ENCODE results near the gene KIAA1958. TPM values are rescaled to one million over a fixed set of nuclear protein-coding genes. Genes with fewer than 3 reads are reported as not detected.

KIAA1958 gene
- total and polyA plus RNA-seq, 2 of the 4 experiments (the other 2 are of a cell fraction): 0.65 to 1.8 TPM

- H3K9me1 ChIP-seq (ENCODE audit: insufficient read depth, low read length): peaks cover 10% of the 10 kb centered on the region; the same call in 1 of the 2 replicates
- in situ Hi-C loops (cut with MboI; ENCODE audit: low sequenced_read_pairs): no loop called here
- dilution Hi-C loops (cut with HindIII; ENCODE audit: low sequenced_read_pairs, unreplicated experiment): no loop called here
- POLR2A ChIA-PET (ENCODE audit: unreplicated experiment): no interaction called here
- H2BK20ac ChIP-seq (ENCODE audit: low read depth, low read length): no peak overlapping the region
- H3K4me2 ChIP-seq (ENCODE audit: low read depth, low read length): no peak overlapping the region
- H3K56ac ChIP-seq (ENCODE audit: extremely low read depth, insufficient read depth, low read length): no peak overlapping the region
- CTCF ChIA-PET: interaction anchor here (0.7 kb wide), 1 partner anchor 10 kb away, joined by 3 read pairs; no protein-coding TSS in a partner anchor
- ATAC-seq (ENCODE audit: low read depth): no peak; the same call in none of the 2 replicates
- intact Hi-C loops (cut with micrococcal nuclease): no loop called here
- H3K79me1 ChIP-seq (ENCODE audit: low read depth in 1 of 2, low read length in 2 of 2): peaks cover 5 to 7% of the 10 kb centered on the region in 2 experiments; a peak in 3 of 4 replicates
- H3K4me1 ChIP-seq (ENCODE audit: control insufficient read depth, insufficient read depth, low read length): no peaks in the 10 kb centered on the region
- no peak overlapping the region for H2AFZ ChIP-seq (replicated peaks; ENCODE audit: low read length, poor library complexity)
- DNase-seq: no peak
- no peak overlapping the region for H4K91ac ChIP-seq (ENCODE audit: insufficient read depth, low read depth, low read length)
- H2AK9ac ChIP-seq (replicated peaks; ENCODE audit: low read depth, low read length, poor library complexity): no peak overlapping the region
- no peaks in the 10 kb centered on the region for H3K9me3 ChIP-seq (ENCODE audit: control insufficient read depth, insufficient read depth, low read length)
- no peak overlapping the region for H4K5ac ChIP-seq (ENCODE audit: low read depth, low read length)
- no peak overlapping the region for H3K18ac ChIP-seq (ENCODE audit: low read depth, low read length)
- H2BK5ac ChIP-seq (ENCODE audit: low read depth, low read length, poor library complexity, severe bottlenecking): no peak overlapping the region
- no peaks in the 10 kb centered on the region for H3K27me3 ChIP-seq (ENCODE audit: control insufficient read depth, insufficient read depth, low read length)
- no peak overlapping the region for H3K4me3 ChIP-seq (ENCODE audit: insufficient read depth, low read depth, low read length)
- H3K23ac ChIP-seq (ENCODE audit: low read depth, low read length): no peak overlapping the region
- no TSS peak for BruUV-seq (replicated peaks)
- no peak overlapping the region for H2BK120ac ChIP-seq (ENCODE audit: low read depth, low read length)
- H2BK15ac ChIP-seq (ENCODE audit: low read depth, low read length): no peak overlapping the region
- no CpG with 5 or more reads among the region's 4 CpGs for whole genome bisulfite sequencing, 2 experiments (ENCODE audit: extremely low coverage in 2 of 2, insufficient read length in 1 of 2)
- peaks cover 17% of the 10 kb centered on the region for H3K36me3 ChIP-seq (ENCODE audit: control insufficient read depth, insufficient read depth, low read length)
- H3K4ac ChIP-seq (ENCODE audit: low read depth, low read length): no peak overlapping the region
- no peak overlapping the region for H4K8ac ChIP-seq (ENCODE audit: low read depth in 2 of 2, low read length in 2 of 2)
- no peak overlapping the region for H3K14ac ChIP-seq (replicated peaks; ENCODE audit: low read depth, low read length)
- H2AK5ac ChIP-seq (ENCODE audit: low read depth, low read length): no peak overlapping the region
- H3K27ac ChIP-seq (ENCODE audit: insufficient read depth, low read length): no peak overlapping the region
- H3K9ac ChIP-seq (ENCODE audit: low read depth, low read length): no peak overlapping the region
- no peaks in the 10 kb centered on the region; the same call in 1 of the 2 replicates for H4K20me1 ChIP-seq (ENCODE audit: insufficient read depth, low read length)
- no peak for TF ChIP-seq CEBPB (IDR thresholded peaks at IDR 0.05; ENCODE audit: low read depth, low read length)
- no peak for TF ChIP-seq NFE2L2 (IDR thresholded peaks at IDR 0.05; ENCODE audit: low read depth, low read length)
- TF ChIP-seq MAZ (IDR thresholded peaks at IDR 0.05; ENCODE audit: borderline replicate concordance, low read depth, low read length): no peak
- TF ChIP-seq USF2 (IDR thresholded peaks at IDR 0.05; ENCODE audit: low read depth, low read length): no peak
- TF ChIP-seq RAD21 (IDR thresholded peaks at IDR 0.05; ENCODE audit: low read length): no peak
- TF ChIP-seq MAFK (IDR thresholded peaks at IDR 0.05; ENCODE audit: low read depth, low read length): no peak
- no peak for TF ChIP-seq CHD1 (IDR thresholded peaks at IDR 0.05; ENCODE audit: low read depth, low read length)
- TF ChIP-seq BHLHE40 (IDR thresholded peaks at IDR 0.05; ENCODE audit: low read depth, low read length): no peak
- no peak for TF ChIP-seq RFX5 (IDR thresholded peaks at IDR 0.05; ENCODE audit: low read depth, low read length)
- no peak for TF ChIP-seq FOS (IDR thresholded peaks at IDR 0.05; ENCODE audit: low read depth, low read length)
- TF ChIP-seq ELK1 (IDR thresholded peaks at IDR 0.05; ENCODE audit: borderline replicate concordance, low read depth, low read length): no peak
- TF ChIP-seq POLR2A (IDR thresholded peaks at IDR 0.05; ENCODE audit: low read depth, low read length): no peak
- TF ChIP-seq MXI1 (IDR thresholded peaks at IDR 0.05; ENCODE audit: borderline replicate concordance, low read depth, low read length): no peak
- TF ChIP-seq CTCF (conservative IDR thresholded peaks at IDR 0.05; ENCODE audit: low read depth, low read length): no peak
- TF ChIP-seq SMC3 (IDR thresholded peaks at IDR 0.05; ENCODE audit: low read depth, low read length): no peak
These were observed 208.3 kb downstream of the KIAA1958 start for GRCh38 chr9:112694706-112695555.
